HEK293 (cell line): ENCODE results near the gene HMG20B.

Experiments
- MYNN ChIP-seq: fragments of 450-650 bp; formaldehyde crosslinking; IDR thresholded peaks from 2 replicates; pipeline ENCODE4 v1.5.1; 2016; ENCODE audit warnings: missing biosample characterization, missing genetic modification characterization, borderline replicate concordance
- PRDM1 ChIP-seq: fragments of 450-650 bp; formaldehyde crosslinking; IDR thresholded peaks from 2 replicates; pipeline ENCODE4; 2016; ENCODE audit warnings: missing biosample characterization, missing genetic modification characterization
- ZBTB10 ChIP-seq: fragments of 450-650 bp; formaldehyde crosslinking; IDR thresholded peaks from 2 replicates; pipeline ENCODE4 v1.5.1; 2016; ENCODE audit warnings: missing biosample characterization, missing genetic modification characterization
- ZNF585B ChIP-seq: fragments of 450-650 bp; formaldehyde crosslinking; IDR thresholded peaks from 2 replicates; pipeline ENCODE4 v1.5.1; 2016; ENCODE audit warnings: missing biosample characterization, missing genetic modification characterization
- TF ChIP-seq, protein P1 (sequence below): fragments of 450-650 bp; formaldehyde crosslinking; IDR thresholded peaks from 2 replicates; pipeline ENCODE4 v1.5.1; 2016; ENCODE audit warnings: missing biosample characterization, missing genetic modification characterization
- TF ChIP-seq, protein P2 (sequence below): IDR thresholded peaks from 2 replicates; pipeline ENCODE4 v1.6.1; 2011; ENCODE audit warnings: mild to moderate bottlenecking, low read depth, low read length, borderline replicate concordance

GRCh38 chr19:3535563-3535965, 37.2 kb upstream of the HMG20B start:
- TF ChIP-seq MYNN: no peak
- TF ChIP-seq ZBTB10: no peak
- no peak for TF ChIP-seq PRDM1 (tag by site-specific recombination)
- TF ChIP-seq ZNF585B (tag by site-specific recombination): no peak
- TF ChIP-seq, protein P1, sequence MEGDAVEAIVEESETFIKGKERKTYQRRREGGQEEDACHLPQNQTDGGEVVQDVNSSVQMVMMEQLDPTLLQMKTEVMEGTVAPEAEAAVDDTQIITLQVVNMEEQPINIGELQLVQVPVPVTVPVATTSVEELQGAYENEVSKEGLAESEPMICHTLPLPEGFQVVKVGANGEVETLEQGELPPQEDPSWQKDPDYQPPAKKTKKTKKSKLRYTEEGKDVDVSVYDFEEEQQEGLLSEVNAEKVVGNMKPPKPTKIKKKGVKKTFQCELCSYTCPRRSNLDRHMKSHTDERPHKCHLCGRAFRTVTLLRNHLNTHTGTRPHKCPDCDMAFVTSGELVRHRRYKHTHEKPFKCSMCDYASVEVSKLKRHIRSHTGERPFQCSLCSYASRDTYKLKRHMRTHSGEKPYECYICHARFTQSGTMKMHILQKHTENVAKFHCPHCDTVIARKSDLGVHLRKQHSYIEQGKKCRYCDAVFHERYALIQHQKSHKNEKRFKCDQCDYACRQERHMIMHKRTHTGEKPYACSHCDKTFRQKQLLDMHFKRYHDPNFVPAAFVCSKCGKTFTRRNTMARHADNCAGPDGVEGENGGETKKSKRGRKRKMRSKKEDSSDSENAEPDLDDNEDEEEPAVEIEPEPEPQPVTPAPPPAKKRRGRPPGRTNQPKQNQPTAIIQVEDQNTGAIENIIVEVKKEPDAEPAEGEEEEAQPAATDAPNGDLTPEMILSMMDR (tag by site-specific recombination): no peak
- TF ChIP-seq, protein P2, sequence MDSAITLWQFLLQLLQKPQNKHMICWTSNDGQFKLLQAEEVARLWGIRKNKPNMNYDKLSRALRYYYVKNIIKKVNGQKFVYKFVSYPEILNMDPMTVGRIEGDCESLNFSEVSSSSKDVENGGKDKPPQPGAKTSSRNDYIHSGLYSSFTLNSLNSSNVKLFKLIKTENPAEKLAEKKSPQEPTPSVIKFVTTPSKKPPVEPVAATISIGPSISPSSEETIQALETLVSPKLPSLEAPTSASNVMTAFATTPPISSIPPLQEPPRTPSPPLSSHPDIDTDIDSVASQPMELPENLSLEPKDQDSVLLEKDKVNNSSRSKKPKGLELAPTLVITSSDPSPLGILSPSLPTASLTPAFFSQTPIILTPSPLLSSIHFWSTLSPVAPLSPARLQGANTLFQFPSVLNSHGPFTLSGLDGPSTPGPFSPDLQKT: no peak
